ENCODE results near the gene HCFC1R1.

GRCh38 chr16:3004781-3005284, 18.9 kb downstream of the HCFC1R1 start:
- no peak for TF ChIP-seq CTCF (IDR thresholded peaks at IDR 0.05)
- TF ChIP-seq EZH2 (IDR thresholded peaks at IDR 0.05; ENCODE audit: borderline replicate concordance, insufficient read depth, low read depth, low read length, poor library complexity, severe bottlenecking), result no peak
